Activated naive CD4-positive, alpha-beta T cell treated with anti-CD3 and anti-CD28 coated beads, Interleukin-2, amount 10 ng/mL, durations not matched to agents 7 days and 5 days (primary cell): ENCODE measurements around the gene METTL16.

Source experiments
- CTCF ChIA-PET: fragments of 350-600 bp; sonication (Branson Sonifier 250); formaldehyde crosslinking; loops from one replicate; lab custom pipeline; 2021; ENCODE audit warnings: antibody characterized with exemption; lab: Charles Lee
- DNase-seq: peaks from one replicate; pipeline ENCODE4 v3.0.0-alpha.2; 2020
- H3K27ac Mint-ChIP-seq: one replicate; pipeline ENCODE4 v1.8.0; 2021; ENCODE audit warnings: mild to moderate bottlenecking, moderate library complexity, mixed read lengths
- H3K27me3 Mint-ChIP-seq: one replicate; pipeline ENCODE4 v1.8.0; 2021; ENCODE audit warnings: mild to moderate bottlenecking, mixed read lengths
- H3K36me3 Mint-ChIP-seq: one replicate; pipeline ENCODE4 v1.8.0; 2021; ENCODE audit warnings: mixed read lengths
- H3K4me1 Mint-ChIP-seq: one replicate; pipeline ENCODE4 v1.8.0; 2021; ENCODE audit warnings: mixed read lengths
- H3K4me3 Mint-ChIP-seq: one replicate; pipeline ENCODE4 v1.8.0; 2021; ENCODE audit warnings: mild to moderate bottlenecking, moderate library complexity, mixed read lengths
- H3K9me3 Mint-ChIP-seq: one replicate; pipeline ENCODE4 v1.8.0; 2021; ENCODE audit warnings: mixed read lengths

METTL16 gene

DNA sequence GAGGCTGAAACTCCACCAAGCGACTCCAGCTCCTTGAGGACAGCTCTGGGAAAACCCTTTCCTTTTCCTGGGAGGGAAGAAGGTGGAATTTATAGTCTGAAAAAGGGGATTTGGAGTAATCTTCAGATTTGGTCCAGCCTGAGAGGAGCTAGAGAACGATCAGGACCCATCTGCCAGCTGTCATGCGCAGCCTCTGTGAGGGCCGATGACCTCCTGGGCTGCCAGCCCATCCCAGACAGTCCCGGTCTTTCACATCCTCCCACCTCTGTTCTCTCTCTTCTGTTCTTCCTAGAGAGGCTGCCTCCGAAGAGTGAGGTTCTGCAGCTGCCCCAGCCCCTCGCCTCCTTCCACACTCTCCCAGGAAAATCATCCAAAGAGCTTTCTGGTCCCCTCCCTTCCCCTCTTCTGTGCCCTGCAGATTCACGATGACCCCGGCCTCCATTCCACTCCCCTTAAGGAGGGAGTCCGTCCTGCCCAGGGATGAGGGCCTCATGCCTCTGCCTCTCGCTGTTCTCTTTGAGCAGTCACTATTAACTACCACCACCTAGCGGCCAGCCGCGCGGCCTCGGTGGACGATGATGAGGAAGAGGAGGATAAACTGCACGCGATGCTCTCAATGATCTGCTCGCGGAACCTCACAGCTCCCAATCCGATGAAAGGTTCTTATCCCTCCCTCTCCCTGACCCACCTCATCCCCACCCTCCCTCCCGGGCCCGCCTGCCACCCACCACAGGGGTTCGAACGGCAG, 144.8 kb downstream of the METTL16 start:
- Mint-ChIP-seq H3K4me3 (no peak overlapping the region), H3K27me3 (no peaks in the 10 kb centered on the region), H3K4me1 (no peaks in the 10 kb centered on the region), H3K9me3 (no peaks in the 10 kb centered on the region), H3K27ac (peak overlapping the region; percentile 67), H3K36me3 (peaks cover 4% of the 10 kb centered on the region)
- CTCF ChIA-PET: interaction anchor here (3.7 kb wide), 1 partner anchor 15 kb away, joined by 15 read pairs; no protein-coding TSS in a partner anchor
- DNase-seq: no peak
